ENCODE results near the gene A4GNT.
"Not testable (repeated sequence)": the region's sequence is repeated elsewhere in the genome, so short reads cannot be mapped to it uniquely, and the experiment has no call there.

- not testable (repeated sequence) for TF ChIP-seq CTCF, POLR2A (IDR thresholded peaks at IDR 0.05)
These were observed 30.7 kb downstream of the A4GNT start for GRCh38 chr3:138101351-138101940.

Data from right lobe of liver (tissue), 4 donors.